Testis (tissue), 3 donors: ENCODE data around the gene ACAP3. TPM values are rescaled to one million over a fixed set of nuclear protein-coding genes. Genes with fewer than 3 reads are reported as not detected.

Experiments used
- DNase-seq: peaks from one replicate; pipeline ENCODE4 v3.0.0-alpha.2; 2019
- H3K27ac ChIP-seq, 2 donors: fragments of 200-600 bp; sonication (generic); one replicate each; pipeline ENCODE4 v1.5.1; 2019
- H3K27me3 ChIP-seq: fragments of 200-600 bp; sonication (generic); one replicate; pipeline ENCODE4 v1.5.1; 2019
- H3K36me3 ChIP-seq: fragments of 200-600 bp; sonication (generic); one replicate; pipeline ENCODE4 v1.5.1; 2017; ENCODE audit warnings: low read depth; ENCODE audit errors: missing control alignments
- H3K4me1 ChIP-seq: fragments of 200-600 bp; sonication (generic); one replicate; pipeline ENCODE4 v1.5.1; 2019
- H3K4me3 ChIP-seq, 2 donors: fragments of 200-600 bp; sonication (generic); one replicate each; pipeline ENCODE4 v1.5.1; 2017 to 2019
- H3K9me3 ChIP-seq: fragments of 200-600 bp; sonication (generic); one replicate; pipeline ENCODE4 v1.5.1; 2017
- POLR2A ChIP-seq: fragments of 450-650 bp; IDR thresholded peaks from one replicate; pipeline ENCODE4 v1.6.1; 2017; ENCODE audit warnings: antibody characterized with exemption, mild to moderate bottlenecking, moderate library complexity
- WGBS, 2 donors: methylation state at CpG; one replicate each; pipeline ENCODE4 v1.1.5; 2018; 5-methylcytosine and 5-hydroxymethylcytosine counted together
- intact Hi-C: fragments of 100-400 bp; cut with DNase I; formaldehyde crosslinking; loops from one replicate; pipeline ENCODE4 v1.15.1; 2023; ENCODE audit warnings: low total_unique reads
- polyA plus RNA-seq: library from polyadenylated mRNA; stranded (reverse); fragments of 350-450 nt; fragmentation: Illumina TruSeq; extraction: RNeasy Lipid Tissue Mini Kit (QIAGEN cat#74804); gene quantifications from one replicate; pipeline ENCODE4 v1.2.3, GENCODE V29; 2014; ENCODE audit warnings: low read depth, low replicate concordance; ENCODE audit not compliant: insufficient read depth
- total RNA-seq, 2 donors: library from RNA; depleted of rRNA; stranded (reverse); fragments of >200 nt; gene quantifications; one replicate each; pipeline ENCODE4 v1.2.3, GENCODE V29; 2016
- TF ChIP-seq, protein P1 (sequence below), 3 experiments: fragments of 450-650 bp in 2 of 3; fragments of 200-600 bp in 1 of 3; sonication (generic) in 1 of 3; IDR thresholded peaks; one replicate each; pipeline ENCODE4 v1.5.1; 2016 to 2019; ENCODE audit warnings: antibody characterized with exemption in 3 of 3, mild to moderate bottlenecking in 2 of 3, moderate library complexity in 1 of 3

Gene ACAP3
- total and polyA plus RNA-seq, 3 donors from 2014 or later = 16.8 to 62.7 (median 53.0) TPM

DNA sequence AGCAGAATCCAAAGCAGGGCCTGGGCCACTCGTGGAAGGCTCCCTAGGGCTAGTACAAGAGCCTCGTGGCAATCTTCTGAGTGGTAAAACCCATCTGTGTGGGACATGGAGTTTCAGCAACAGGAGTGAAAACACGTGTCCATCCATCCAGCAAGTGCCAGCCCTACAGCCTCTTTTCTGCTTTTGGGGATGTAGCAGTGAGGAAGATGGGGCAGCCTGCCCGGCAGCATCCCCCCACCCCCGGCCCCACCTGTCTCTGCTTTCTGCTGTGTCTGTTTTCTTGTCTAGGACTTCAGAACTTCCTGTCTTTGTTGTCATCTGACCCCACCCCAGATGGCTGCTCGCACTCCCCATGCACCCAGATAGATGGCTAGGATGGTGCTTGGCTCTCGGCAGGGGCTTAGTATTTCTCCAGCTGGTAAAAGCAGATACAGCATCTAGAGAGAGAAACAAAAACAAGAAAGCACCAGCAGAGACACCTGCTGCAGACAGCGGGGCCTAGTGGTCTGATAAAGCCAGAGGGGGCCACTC, 18.4 kb upstream of the ACAP3 start:
- TF ChIP-seq POLR2A = no peak
- TF ChIP-seq, protein P1, sequence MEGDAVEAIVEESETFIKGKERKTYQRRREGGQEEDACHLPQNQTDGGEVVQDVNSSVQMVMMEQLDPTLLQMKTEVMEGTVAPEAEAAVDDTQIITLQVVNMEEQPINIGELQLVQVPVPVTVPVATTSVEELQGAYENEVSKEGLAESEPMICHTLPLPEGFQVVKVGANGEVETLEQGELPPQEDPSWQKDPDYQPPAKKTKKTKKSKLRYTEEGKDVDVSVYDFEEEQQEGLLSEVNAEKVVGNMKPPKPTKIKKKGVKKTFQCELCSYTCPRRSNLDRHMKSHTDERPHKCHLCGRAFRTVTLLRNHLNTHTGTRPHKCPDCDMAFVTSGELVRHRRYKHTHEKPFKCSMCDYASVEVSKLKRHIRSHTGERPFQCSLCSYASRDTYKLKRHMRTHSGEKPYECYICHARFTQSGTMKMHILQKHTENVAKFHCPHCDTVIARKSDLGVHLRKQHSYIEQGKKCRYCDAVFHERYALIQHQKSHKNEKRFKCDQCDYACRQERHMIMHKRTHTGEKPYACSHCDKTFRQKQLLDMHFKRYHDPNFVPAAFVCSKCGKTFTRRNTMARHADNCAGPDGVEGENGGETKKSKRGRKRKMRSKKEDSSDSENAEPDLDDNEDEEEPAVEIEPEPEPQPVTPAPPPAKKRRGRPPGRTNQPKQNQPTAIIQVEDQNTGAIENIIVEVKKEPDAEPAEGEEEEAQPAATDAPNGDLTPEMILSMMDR (IDR thresholded peaks at IDR 0.05) = no peak
- Histone ChIP-seq H3K36me3 (no peaks in the 10 kb centered on the region), H3K27me3 (no peaks in the 10 kb centered on the region), H3K4me3 (no peak overlapping the region), H3K27ac (no peak overlapping the region), H3K9me3 (no peaks in the 10 kb centered on the region), H3K4me1 (peaks cover 22% of the 10 kb centered on the region)
- no peak for DNase-seq
- 79 to 81% methylated on average over 8 of the region's 8 CpGs for WGBS, 2 donors
- intact Hi-C loops = no loop called here

DNA sequence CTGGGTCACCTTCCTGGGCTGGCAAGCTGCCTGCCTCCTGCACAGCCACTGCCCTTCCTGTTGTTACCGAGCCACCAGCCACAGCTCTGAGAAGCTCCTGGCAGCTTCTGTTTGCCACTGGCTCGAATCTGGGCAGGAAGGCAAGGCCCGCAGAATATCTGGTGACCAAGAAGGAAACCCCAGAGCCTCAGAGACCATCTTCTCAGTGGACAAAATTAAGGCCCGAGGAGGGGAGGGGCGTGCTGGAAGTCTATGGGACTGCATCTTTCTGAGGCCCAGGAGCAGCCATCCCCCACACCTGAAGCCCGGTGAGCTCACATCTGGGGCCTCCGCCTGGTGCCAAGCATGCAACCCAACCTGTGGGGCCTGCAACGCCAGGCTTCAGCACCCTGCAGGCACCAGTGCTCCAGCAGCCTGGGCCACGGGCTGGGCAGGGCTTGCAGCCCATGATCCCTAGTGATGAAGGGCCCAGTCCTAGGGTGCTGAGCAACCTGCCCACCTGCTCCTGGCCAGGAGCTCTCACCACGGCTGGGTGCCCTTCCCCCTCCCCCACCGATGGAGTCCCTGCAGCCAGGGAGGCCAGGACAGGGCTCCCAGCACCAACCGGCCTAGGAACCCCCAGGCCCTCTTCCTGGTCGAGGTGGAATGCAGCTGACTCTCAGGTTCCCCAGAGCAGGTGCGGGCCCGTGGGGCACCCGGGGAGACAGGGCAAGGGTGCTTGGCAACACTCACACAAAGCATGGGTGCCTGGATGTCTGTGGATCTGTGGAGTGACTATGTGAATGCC, 17.8 kb upstream of the ACAP3 start:
- TF ChIP-seq, protein P1 (IDR thresholded peaks at IDR 0.05) = no peak
- no peak for TF ChIP-seq POLR2A
- Histone ChIP-seq H3K27ac (peak overlapping the region; percentile 12 to 76), H3K4me3 (peak overlapping the region; percentile 86 to 96), H3K36me3 (no peaks in the 10 kb centered on the region), H3K4me1 (peaks cover 22% of the 10 kb centered on the region), H3K27me3 (no peaks in the 10 kb centered on the region), H3K9me3 (no peaks in the 10 kb centered on the region)
- intact Hi-C loops = no loop called here
- DNase-seq = no peak
- 56 to 58% methylated on average over 9 to 16 of the region's 16 CpGs for WGBS, 2 donors

DNA sequence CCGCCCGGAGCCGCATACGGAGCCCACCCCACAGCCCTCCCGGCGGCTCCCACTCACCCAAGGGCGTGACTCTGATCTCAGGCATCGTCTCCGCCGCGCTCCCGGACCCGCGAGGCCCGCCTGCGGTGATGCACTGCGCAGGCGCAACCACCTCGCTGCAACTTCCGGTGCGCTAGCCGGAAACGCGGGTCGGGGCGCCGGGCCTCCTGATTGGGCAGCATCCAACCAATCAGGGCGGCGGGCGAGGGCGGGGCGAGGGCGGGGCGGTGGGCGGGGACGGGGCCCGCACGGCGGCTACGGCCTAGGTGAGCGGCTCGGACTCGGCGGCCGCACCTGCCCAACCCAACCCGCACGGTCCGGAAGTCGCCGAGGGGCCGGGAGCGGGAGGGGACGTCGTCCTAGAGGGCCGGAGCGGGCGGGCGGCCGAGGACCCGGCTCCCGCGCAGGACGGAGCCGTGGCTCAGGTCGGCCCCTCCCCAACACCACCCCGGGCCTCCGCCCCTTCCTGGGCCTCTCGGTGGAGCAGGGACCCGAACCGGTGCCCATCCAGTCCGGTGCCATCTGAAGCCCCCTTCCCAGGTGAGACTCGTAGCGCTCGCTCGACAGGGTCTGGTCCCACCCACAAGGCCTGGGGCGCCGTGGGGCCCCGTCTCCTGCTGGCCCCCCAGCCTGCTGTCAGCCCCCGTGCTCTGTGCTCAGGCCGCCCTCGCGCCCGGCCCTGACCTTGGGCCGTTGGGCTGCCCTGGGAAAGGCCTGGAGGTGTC, 17.0 kb upstream of the ACAP3 start, which contains the start of the genes CPTP and INTS11:
CPTP (plus strand) TSS at position 279 of the 764 bp plus-strand sequence. CDS start 2,109 bp downstream, outside the sequence.
INTS11 (minus strand) TSS at position 137 of the 764 bp plus-strand sequence; CDS start at position 85, 52 bp downstream.
- Histone ChIP-seq H3K36me3 (no peaks in the 10 kb centered on the region), H3K4me1 (peaks cover 22% of the 10 kb centered on the region)

DNA sequence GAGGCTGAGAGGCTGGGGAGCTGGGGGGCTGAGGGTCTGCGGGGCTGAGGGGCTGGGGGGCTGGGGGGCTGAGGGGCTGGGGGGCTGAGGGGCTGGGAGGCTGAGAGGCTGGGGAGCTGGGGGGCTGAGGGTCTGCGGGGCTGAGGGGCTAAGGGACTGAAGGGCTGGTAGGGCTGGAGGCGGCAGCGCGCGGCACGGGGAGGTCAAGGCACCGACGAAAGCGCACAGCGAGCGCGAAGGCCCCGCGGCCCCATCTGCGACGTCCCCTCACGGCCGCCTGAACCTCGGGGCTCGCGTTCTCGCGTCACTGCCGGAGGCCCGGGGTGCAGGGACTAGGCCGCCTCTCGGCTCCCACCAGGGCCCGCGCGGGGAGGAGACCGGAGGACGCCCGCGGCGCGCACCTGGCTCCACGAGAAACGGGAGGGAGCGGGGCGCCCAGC, 16.4 kb upstream of the ACAP3 start:
- Histone ChIP-seq H3K27ac (peak overlapping the region; percentile 70 to 76), H3K27me3 (no peaks in the 10 kb centered on the region), H3K9me3 (no peaks in the 10 kb centered on the region), H3K36me3 (no peaks in the 10 kb centered on the region), H3K4me1 (peaks cover 22% of the 10 kb centered on the region), H3K4me3 (peak overlapping the region; percentile 86 to 96)
- WGBS, 2 donors = 1 to 2% methylated on average over 13 to 40 of the region's 41 CpGs
- intact Hi-C loops = no loop called here
- DNase-seq = no peak
- TF ChIP-seq POLR2A = no peak
- TF ChIP-seq, protein P1 (IDR thresholded peaks at IDR 0.05) = no peak

More for the DNA sequence above, 17.0 kb upstream of the ACAP3 start, which contains the start of the genes CPTP and INTS11:
- intact Hi-C loops = no loop called here
- TF ChIP-seq POLR2A = no peak
- TF ChIP-seq, protein P1 (IDR thresholded peaks at IDR 0.05) = no peak
- DNase-seq = peak; percentile 93
- H3K4me3 ChIP-seq = peak within 1 kb of the TSS; percentile 86 to 96
- H3K27ac ChIP-seq = peak within 1 kb of the TSS; percentile 70 to 76
- 0% methylated on average over 60 of the region's 84 CpGs; no CpG with 5 or more reads in 1 of the 2 donors for WGBS, 2 donors
- H3K9me3 ChIP-seq = no peaks in the 10 kb centered on the region
- H3K27me3 ChIP-seq = no peaks in the 10 kb centered on the region
